ENCODE measurements around the gene SUDS3.
"Not testable (repeated sequence)": the region's sequence is repeated elsewhere in the genome, so short reads cannot be mapped to it uniquely, and the experiment has no call there.

Gene SUDS3

GRCh38 chr12:118397708-118398440, 21.5 kb downstream of the SUDS3 start:
- DNase-seq (ENCODE audit: low read depth): no peak

GRCh38 chr12:118398524-118398923, 22.2 kb downstream of the SUDS3 start:
- no peak for DNase-seq (ENCODE audit: low read depth)

GRCh38 chr12:118398940-118399339, 22.6 kb downstream of the SUDS3 start:
- DNase-seq (ENCODE audit: low read depth): no peak

- DNase-seq (ENCODE audit: low read depth): no peak
Observed at GRCh38 chr12:118402251-118402650, 25.9 kb downstream of the SUDS3 start.

GRCh38 chr12:118404876-118405521, 28.6 kb downstream of the SUDS3 start:
- peak; percentile 45 for DNase-seq (ENCODE audit: low read depth)

GRCh38 chr12:118408241-118408640, 31.9 kb downstream of the SUDS3 start:
- DNase-seq (ENCODE audit: low read depth): not testable (repeated sequence)

- DNase-seq (ENCODE audit: low read depth): no peak
Observed at GRCh38 chr12:118409834-118410233, 33.5 kb downstream of the SUDS3 start.

- no peak for DNase-seq (ENCODE audit: low read depth)
Observed at GRCh38 chr12:118417942-118418341, 41.6 kb downstream of the SUDS3 start.

- DNase-seq (ENCODE audit: low read depth): no peak
Observed at GRCh38 chr12:118418385-118419057, 42.2 kb downstream of the SUDS3 start.

GRCh38 chr12:118420673-118421072, 44.3 kb downstream of the SUDS3 start:
- DNase-seq (ENCODE audit: low read depth): no peak

GRCh38 chr12:118424884-118425283, 48.5 kb downstream of the SUDS3 start:
- no peak for DNase-seq (ENCODE audit: low read depth)

GRCh38 chr12:118425364-118425763, 49.0 kb downstream of the SUDS3 start:
- DNase-seq (ENCODE audit: low read depth): no peak

GRCh38 chr12:118427819-118428218, 51.5 kb downstream of the SUDS3 start:
- DNase-seq (ENCODE audit: low read depth): no peak

- no peak for DNase-seq (ENCODE audit: low read depth)
Observed at GRCh38 chr12:118428643-118429042, 52.3 kb downstream of the SUDS3 start.

GRCh38 chr12:118429688-118430383, 53.5 kb downstream of the SUDS3 start:
- no peak for DNase-seq (ENCODE audit: low read depth)

GRCh38 chr12:118430516-118430915, 54.2 kb downstream of the SUDS3 start:
- no peak for DNase-seq (ENCODE audit: low read depth)

GRCh38 chr12:118432812-118433545, 56.6 kb downstream of the SUDS3 start:
- no peak for DNase-seq (ENCODE audit: low read depth)

- no peak for DNase-seq (ENCODE audit: low read depth)
Observed at GRCh38 chr12:118436002-118436730, 59.8 kb downstream of the SUDS3 start.

- no peak for DNase-seq (ENCODE audit: low read depth)
Observed at GRCh38 chr12:118436986-118437385, 60.6 kb downstream of the SUDS3 start.

- DNase-seq (ENCODE audit: low read depth): no peak
Observed at GRCh38 chr12:118439068-118439467, 62.7 kb downstream of the SUDS3 start.

GRCh38 chr12:118446247-118446646, 69.9 kb downstream of the SUDS3 start:
- DNase-seq (ENCODE audit: low read depth): no peak

Data from activated T-cell treated with anti-CD3 and anti-CD28 coated beads for 1 hour (primary cell).